ENCODE measurements around the gene POFUT2.

GRCh38 chr21:45235488-45235887, 52.2 kb downstream of the POFUT2 start:
- TF ChIP-seq EZH2 (IDR thresholded peaks at IDR 0.05; ENCODE audit: borderline replicate concordance, low read length) = no peak
- no peak for TF ChIP-seq CTCF (IDR thresholded peaks at IDR 0.05; ENCODE audit: low read length)

Data from OCI-LY1 (cell line).